COLO668 (cell line): ENCODE results near the gene PALD1.
"Not testable (repeated sequence)": the region's sequence is repeated elsewhere in the genome, so short reads cannot be mapped to it uniquely, and the experiment has no call there.

Experiments used
- DNase-seq: peaks from one replicate; lab custom pipeline; 2025; ENCODE audit not compliant: unreplicated experiment; lab: John Stamatoyannopoulos, UW

PALD1 gene

DNA sequence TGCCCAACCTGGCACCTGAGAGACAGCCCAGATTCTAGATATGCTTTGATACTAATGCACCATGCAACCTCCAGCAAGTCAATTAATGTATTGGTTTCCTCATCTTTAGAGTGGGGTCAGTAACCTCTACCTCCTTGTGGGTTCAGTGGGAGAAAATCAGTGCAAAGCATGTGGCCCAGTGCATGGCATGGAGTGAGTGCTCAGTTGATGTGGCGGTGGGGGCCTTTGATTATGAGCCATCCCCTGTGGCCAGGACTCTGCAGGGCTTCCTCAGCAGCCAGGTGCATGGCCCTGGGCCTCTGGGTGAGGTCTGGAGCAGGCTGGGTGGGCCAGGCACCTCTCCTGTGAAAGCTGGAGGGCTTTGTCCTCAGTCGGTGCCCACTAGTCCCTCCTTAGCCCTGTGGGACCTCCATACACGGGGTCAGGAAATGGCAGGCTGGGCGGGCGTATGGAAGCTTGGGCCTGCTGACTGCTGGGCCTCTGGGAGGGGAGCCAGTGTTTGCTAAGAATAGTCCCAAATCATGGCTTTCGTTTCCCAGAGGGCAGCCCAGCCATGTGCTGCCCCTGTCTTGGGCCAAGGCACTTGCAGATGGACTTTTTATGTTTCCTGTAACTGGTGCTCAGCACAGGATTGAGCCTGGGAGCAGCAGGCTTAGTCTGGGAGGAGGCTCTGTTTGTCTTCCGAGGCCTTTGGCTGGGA lies 3.4 kb downstream of the PALD1 start:
- DNase-seq: no peak

DNA sequence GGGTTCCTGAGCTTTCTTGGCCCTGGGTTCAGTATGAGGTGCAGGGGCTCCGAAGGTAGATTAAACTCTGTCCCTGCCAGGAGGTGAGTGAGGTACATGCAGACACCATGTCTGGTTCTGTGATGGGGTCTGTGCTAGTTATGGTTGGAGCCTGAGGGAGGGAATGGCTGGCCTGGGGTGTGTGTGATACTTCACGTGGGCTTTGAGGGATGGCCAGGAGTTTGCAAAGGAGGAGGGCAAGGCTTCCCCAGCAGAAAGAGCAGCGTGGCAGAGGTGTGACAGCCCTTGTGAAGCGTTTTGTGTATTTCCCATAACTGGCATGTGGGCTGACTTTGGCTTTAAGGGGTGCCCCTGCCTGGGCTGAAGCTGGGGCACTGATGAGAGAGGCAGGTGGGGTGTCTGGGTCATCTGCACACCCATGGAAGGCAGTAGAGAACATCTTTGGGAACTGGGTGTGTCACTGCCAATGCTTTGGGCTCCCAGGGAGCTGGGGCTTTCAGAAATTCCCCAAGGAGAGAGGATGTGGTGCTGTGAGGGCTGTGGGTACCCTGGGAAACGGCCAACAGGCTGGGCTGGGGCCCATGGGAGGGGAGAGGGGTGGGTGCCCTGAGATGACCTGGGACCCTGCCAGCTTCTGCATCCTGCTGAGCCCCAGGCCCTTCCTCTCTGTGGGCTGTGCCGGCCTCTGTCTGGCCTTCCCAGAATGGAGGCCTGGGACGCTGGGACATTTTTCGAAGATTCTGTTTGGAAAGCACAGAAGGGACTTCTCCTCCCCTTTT lies 4.6 kb downstream of the PALD1 start:
- no peak for DNase-seq

DNA sequence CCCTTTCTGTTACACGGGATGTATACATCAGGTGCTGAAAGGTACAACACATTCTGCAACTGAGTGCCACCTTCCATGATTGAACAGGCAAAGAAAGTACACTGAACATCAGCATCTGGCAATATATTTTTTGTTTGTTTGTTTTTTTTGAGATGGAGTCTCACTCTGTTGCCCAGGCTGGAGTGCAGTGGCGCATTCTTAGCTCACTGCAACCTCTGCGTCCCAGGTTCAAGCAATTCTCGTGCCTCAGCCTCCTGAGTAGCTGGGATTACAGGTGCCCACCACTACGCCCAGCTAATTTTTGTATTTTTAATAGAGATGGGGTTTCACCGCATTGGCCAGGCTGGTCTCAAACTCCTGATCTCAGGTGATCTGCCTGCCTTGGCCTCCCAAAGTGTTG lies 5.3 kb downstream of the PALD1 start:
- not testable (repeated sequence) for DNase-seq

DNA sequence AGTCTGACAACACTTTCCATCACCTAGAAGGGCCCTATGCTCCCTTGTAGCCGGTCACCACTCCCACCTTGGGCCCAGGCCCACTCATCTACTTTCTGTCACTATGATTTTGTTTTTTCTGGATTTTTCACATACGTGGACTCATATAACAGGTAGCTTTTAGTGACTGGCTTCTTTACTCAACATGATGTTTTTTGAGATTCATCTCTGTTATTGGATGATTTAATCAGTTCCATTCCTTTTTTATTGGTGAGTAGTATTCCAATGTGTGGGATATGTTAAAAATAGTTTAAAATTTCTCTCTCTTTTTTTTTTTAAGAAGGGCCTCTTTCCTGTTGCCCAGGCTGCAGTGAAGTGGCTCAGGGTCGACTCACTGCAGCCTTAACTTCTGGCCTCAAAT lies 9.3 kb downstream of the PALD1 start:
- DNase-seq: no peak

DNA sequence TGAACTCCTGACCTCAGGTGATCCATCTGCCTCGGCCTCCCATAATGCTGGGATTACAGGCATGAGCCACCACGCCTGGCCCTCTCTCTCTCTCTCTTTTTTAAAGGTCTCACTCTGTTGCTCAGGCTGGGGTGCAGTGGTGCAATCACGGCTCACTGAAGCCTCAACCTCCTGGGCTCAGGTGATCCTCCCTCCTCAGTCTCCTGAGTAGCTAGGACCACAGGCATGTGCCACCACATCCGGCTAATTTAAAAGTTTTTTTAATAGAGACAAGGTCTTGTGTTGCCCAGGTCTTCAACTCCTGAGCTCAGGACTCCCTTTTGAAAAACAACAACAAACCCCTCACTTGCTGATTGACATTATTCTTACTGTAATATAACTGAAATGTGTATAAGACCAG lies 11.6 kb downstream of the PALD1 start:
- no peak for DNase-seq

DNA sequence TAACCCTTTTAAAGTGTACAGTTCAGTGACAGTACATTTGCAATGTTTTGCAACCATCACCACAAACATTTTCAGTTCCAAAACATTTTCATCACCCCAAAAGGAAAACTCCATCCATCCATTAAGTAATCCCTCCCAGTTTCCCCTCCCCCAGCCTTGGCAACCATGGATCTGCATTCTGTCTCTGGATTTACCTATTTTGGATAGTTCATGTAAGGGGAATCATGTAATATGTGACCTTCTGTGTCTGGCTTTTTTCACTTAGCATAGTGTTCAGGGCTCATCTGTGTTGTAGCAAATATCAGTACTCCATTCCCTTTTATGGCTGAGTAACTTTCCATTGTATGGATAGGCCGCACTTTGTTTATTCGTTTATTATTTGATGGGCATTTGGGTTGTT lies 13.0 kb downstream of the PALD1 start:
- no peak for DNase-seq

DNA sequence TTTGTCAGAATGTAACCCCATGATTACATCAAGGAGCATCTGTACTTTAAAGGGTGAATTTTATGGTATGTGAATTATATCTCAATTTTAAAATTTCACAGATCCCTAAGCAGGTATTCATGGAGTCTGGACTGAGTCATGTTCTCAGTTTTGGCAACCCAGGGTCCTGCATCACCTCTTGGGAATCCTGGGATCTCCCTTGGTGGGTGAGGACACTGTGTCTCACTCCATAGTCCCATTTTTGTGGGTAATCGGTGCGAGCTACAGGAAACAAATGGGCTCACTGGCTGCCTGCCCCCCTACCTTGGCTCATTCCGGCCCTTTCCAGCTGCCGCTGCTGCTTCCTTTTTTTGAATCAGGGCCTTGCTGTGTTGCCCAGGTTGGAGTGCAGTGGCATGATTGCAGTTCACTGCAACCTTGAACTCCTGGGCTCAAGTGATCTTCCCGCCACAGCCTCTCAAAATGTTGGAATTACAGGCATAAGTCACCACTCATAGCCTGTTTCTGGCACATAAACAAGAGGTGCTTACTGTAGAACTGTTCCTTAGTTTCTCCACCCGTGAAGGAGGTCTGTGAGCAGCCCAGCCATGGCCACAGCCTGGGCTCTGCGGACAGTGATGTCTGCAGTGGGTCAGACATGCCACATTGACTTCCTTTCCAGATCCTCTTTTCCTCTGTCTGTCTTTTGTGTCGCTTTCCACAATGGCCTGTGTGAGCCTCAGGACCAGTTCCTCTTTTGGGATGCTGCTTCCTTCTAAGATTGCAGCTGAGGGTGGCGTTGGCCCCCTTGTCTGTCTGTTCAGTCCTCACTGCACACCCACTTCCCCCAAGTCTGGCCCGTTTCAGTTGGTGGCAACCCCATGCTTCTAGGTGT lies 14.5 kb downstream of the PALD1 start:
- DNase-seq: no peak

DNA sequence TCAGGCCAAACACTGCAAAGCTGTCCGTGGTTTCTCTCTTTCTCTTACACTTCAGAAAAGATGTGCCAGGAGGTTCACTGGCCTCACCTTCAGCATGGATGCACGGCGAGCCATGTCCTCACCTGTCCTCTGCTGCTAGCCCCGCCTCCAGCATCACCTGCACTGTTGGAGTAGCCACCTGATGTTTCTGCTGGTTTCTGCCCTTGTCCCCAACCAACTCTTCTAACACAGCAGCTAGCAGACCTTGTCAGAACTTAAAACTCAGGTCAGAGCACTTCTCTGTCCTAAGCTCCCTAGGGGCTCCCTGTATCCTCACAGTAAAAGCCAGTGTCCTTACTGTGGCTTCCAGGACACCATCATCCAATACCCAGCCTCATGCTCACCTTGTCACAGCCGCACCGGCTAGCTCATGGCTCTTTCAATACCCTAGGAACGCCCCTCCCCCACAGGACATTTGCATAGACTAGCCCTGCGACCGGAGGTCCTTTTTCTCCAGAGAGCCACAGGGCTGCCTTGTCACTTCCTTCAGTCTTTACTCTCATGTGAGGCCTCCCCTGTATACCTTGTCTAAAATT lies 15.2 kb downstream of the PALD1 start:
- peak; percentile 4 for DNase-seq

DNA sequence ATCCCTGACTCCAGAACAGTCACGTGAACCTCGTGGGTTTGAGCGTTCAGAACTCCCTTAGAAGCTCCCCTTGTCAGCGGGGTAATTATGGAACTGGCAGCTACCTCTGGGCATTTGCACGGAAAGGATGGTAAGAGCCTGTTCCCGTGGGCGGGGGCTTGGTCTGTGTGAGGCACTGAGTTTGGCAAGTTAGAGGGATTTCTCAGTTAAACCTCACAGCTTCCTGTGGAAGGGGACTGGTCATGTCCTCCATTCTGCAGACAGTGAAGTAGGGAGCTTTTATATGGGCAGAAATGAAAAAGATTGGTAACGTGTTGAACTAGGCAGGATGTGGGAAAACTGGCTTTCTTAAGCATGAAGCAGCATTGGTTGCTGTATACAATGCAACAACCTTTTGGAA lies 16.0 kb downstream of the PALD1 start:
- no peak for DNase-seq

DNA sequence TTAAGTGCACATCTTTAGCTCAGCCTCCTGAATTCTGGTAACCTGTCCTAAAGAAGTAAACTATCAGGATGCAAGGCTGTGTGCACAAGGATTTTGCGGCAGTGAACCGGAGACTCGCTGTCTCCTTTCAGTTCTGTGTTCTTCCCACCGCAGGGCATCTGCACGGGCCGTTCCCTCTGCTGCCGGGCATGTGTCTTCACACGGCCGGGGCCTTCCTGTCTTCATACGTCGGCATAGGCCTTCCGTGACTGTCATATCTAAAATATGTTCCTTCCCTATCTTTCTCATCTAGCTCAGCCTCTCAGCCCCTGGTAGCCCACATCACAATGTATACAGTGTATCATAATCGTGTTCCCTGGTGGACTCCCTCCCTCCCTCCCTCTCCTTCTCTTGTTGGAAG lies 16.4 kb downstream of the PALD1 start:
- DNase-seq: no peak

DNA sequence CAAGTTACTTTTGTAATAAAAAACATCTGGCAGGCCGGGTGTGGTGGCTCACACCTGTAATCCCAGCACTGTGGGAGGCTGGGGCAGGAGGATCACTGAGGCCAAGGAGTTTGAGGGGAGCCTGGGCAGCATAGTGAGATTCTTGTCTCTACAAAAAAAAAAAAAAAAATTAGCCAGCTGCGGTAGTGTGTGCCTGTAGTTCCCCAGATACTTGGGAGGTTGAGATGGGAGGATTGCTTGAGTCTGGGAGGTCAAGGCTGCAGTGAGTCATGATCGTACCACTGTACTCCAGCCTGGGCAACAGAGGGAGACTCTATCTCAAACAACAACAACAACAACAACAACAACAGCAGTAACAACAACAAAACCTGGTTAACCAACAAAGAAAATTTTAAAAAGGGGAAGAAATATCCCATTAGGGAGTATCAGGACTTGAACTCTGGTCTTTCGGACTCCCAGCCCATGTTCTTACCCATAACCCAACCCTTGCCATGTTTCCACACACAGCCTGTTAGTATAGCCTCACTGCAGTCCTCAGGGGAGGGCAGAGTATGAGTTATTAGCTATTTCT lies 17.2 kb downstream of the PALD1 start:
- no peak for DNase-seq

DNA sequence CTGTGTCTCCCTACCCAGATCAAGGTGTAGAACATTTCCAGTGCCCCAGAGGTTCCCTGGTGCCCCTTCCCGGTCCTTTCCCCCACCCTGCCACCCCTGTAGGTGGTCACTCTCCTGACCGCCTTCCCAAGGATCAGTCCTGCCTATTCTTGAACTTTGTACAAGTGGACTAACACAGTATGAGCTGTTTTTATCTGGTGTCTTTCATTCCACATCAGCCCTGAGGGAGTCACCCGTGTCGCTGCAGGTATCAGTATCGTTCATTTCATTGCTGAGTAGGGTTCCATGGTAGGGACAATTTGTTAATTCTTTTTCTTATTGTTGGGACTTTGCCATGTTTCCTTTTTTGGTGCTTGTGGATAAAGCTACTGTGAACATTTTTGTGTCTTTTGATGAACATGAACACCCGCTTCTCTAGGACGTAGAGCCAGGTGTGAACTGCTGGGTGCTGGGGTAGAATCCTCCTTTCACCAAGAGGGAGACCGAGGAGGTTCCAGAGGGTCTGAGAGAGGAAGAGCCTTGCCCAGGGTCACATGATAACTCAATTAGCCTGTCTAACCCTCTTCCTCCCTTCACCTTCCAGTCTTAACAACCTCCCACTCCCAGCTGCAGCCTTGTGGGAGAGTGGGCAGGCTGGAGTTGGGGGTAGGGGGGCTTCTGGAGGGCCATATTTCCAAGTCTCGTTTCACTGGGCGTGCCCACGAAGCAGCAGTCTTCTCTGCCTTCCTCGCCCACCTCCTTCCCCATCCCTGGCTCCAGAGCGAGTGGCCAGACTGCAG lies 18.0 kb downstream of the PALD1 start:
- no peak for DNase-seq

DNA sequence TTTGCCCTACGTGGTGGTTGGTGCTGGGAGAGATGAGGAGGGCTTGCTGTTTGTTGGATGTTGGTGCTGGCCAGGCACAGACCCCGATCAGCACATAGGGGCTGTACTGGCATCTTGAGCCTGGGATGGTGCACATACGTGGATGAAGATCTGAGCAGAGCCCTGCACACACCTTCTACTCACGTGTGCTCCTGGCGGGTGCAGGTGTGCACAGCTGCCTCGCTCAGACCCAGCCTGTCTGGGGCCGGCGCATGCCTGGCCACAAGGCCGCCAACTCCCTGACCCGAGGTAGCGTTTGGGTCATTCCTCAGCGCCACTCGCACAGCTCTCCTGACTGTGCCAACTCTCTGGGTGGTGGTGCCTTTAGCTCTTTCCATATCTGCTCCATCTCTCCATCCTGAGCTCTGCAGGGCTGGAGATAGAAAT lies 18.6 kb downstream of the PALD1 start:
- no peak for DNase-seq

DNA sequence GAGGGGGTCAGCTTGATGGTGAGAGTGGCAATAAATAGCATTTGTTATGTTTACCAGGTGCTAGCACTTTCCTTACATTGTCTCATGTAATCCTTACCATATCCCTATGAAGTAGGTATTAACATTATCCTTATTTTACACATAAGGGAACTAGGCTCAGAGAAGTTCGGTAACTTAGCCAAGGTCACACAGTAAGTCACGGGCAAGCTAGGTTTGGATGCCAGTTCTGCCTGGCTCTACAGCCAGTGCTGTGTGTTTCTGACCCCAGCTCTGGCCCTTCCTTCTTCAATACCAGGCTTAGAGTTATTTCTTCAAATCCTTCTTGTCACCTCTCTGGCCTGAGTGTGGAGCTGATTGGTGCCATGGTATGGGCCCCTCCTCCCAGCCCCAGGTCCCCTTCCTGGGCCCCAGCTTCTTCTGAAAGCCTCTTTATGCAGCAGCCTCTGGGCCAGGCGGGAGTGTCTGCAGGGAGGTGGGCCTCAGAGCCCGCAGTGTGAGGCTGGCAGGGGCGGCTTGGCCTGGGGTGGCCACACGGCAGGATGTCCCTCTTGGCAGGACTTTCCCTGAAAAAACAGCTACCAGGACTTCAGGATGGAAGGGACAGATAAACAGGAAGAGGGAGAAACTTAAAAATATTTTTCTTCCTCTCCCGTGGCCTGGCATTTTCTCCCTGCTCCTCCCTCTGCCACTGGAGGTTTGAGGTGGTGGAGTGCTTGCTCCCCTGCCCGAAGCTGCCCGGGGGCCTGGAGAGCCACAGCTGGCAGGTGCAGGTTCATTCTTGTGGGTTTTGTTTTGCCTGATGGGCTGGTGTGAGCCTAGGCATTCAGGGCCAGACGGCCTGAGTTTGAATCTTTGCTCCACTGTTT lies 20.6 kb downstream of the PALD1 start:
- DNase-seq: peak; percentile 9

DNA sequence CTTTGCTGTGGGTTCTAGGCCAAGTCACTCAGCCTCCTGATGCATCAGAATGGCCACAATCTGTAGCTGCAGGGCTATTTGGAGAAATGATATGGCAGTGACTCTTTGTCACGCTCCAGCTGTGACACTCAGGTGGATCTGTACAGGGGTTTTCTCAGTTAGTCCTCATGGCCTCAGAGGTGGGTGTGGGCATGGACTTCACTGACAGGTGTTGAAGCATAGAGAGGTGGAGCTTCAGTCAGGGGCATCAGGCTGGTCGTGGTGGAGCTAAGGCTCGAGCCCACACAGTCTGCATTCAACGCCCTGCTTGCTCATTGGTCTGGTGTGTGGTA lies 21.2 kb downstream of the PALD1 start:
- no peak for DNase-seq

DNA sequence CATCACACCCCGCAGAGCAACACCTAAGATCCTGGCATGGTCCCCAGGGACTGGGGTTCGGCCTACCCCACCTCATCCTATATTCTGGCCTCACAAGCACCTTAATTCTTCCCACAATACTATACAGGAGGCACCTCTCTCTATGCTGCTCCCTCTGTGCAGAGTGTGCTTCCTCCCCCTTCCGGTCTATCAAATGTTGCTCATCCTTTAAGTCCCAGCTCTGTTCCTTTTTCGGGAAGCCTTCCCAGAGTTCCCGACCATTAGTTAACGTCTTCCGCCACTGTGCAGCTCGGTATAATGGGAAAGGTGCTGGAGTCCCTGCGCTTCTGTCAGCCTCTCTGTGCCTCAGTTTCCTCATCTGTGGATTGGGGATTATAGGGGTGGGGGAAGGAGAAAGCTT lies 21.8 kb downstream of the PALD1 start:
- DNase-seq: no peak

DNA sequence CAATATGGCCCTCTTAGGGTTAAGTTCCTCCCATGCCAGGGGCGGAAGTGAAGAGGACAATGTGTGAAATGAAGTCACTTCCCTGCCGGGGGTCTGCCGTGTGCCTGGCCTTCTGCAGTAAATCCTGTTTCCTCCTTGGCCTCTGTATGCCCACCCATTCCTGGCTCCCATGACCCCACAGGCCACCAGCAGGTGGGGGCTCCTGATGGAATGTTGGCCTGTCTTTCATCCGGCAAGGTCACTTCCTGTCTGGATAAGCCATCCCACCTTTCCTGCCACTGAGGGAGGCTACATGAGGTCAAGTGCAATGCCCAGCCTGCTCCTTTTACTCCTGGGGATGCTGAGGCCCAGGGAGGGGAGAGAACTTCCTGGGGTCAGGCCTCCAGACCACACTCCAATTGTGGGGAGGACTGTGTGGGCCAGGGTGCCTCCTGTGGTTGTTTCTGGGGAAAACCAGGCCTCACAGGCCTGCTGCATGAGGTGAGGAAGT lies 22.3 kb downstream of the PALD1 start:
- DNase-seq: no peak

DNA sequence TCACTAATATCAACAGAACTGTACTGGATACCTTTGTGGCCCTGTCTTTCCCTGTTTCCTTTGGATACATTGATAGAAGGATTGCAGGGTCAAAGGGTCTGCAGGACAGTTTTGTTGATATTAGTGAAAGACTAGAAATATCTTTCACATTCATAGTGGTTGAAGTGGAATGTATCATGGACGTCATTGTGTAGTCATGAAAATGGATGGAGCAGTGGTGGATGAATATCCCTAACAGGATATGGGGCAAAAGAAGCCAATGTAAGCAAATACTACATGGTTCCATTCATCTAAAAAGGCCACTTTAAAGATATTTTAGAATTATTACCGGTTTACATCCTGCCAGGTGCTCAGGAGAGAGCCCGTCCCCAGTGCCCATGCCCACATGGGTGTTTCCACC lies 23.8 kb downstream of the PALD1 start:
- DNase-seq: no peak

DNA sequence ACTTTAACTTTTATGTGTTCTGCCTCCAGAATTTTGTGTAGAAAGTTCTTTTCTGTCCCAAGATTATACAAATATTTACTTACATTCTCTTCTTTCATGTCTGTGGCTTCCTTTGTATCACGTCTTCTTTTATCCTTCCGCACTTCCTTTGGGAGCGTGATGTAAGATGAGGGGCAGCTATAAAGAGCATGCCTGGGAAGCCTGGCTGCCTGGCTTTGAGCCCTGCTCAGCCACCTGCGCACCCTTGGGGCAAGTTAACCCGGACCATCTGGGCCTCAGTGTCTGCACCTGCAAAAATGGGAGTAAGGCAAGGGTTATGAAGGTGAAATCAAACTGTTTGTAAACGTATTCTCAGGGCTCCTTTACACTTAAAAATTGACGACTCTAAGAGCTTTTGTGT lies 25.2 kb downstream of the PALD1 start:
- DNase-seq: no peak
